Measurements from ENCODE around the gene ROMO1. TPM values are rescaled to one million over a fixed set of nuclear protein-coding genes. Genes with fewer than 3 reads are reported as not detected.
"Not testable (repeated sequence)": the region's sequence is repeated elsewhere in the genome, so short reads cannot be mapped to it uniquely, and the experiment has no call there.

The ROMO1 gene
- total and polyA plus RNA-seq, 12 donors = 50.1 to 1,321 (median 282) TPM

GRCh38 chr20:35686872-35687271 is 12.3 kb upstream of the ROMO1 start:
- not testable (repeated sequence) for H3K4me1 ChIP-seq (replicated peaks in 1 of 2); H3K27me3 ChIP-seq; H3K9me3 ChIP-seq (replicated peaks in 1 of 3); H3K27ac ChIP-seq; H3K4me3 ChIP-seq
- DNase-seq = peak in 3 of 7 donors; percentile 30 to 57 (median 35)
- peaks cover 0 to 36% of the 10 kb centered on the region in 2 donors for H3K36me3 ChIP-seq (replicated peaks in 1 of 2)
- intact Hi-C loops (cut with DNase I) = loop anchor here in 1 of 2 donors (10.0 kb wide), 1 partner anchor 212 kb away; no protein-coding TSS in a partner anchor
- 83 to 90% (median 89%) methylated on average over 10 to 11 of the region's 11 CpGs for WGBS, 4 donors
- TF ChIP-seq, protein P1, sequence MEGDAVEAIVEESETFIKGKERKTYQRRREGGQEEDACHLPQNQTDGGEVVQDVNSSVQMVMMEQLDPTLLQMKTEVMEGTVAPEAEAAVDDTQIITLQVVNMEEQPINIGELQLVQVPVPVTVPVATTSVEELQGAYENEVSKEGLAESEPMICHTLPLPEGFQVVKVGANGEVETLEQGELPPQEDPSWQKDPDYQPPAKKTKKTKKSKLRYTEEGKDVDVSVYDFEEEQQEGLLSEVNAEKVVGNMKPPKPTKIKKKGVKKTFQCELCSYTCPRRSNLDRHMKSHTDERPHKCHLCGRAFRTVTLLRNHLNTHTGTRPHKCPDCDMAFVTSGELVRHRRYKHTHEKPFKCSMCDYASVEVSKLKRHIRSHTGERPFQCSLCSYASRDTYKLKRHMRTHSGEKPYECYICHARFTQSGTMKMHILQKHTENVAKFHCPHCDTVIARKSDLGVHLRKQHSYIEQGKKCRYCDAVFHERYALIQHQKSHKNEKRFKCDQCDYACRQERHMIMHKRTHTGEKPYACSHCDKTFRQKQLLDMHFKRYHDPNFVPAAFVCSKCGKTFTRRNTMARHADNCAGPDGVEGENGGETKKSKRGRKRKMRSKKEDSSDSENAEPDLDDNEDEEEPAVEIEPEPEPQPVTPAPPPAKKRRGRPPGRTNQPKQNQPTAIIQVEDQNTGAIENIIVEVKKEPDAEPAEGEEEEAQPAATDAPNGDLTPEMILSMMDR (IDR thresholded peaks at IDR 0.05) = peak in 3 of 6 experiments; percentile 12 to 35 (median 30)

DNA sequence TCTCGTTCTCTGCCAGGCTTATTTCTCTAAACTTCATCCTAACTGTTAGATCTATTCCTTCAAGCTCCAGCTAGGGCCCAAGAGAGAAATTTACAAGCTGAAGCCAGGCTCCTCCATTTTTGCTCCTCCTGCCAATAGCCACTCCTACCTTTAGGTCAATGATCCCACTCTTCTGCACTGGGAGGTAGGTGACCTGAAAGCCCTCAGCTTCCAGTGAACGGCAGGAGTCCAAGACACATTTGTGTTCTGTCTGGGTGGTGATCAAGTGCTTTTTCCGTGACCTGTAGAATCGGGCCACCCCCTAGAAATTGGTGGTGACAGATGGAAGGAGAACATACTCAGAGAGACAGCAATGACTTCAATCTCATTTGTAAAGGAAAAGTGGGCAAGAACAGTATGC is 8.9 kb upstream of the ROMO1 start:
- WGBS, 4 donors = 83 to 96% (median 86%) methylated on average over 4 of the region's 4 CpGs
- intact Hi-C loops (cut with DNase I) = loop anchor here in 1 of 2 donors (10.0 kb wide), 1 partner anchor 225 kb away; no protein-coding TSS in a partner anchor

GRCh38 chr20:35695245-35695749 is 3.9 kb upstream of the ROMO1 start:
- TF ChIP-seq, protein P1 (IDR thresholded peaks at IDR 0.05) = no peak
- TF ChIP-seq POLR2A (IDR thresholded peaks at IDR 0.05) = no peak
- 36 to 63% (median 49%) methylated on average over 2 of the region's 2 CpGs for WGBS, 4 donors
- intact Hi-C loops (cut with DNase I) = loop anchor here in 1 of 2 donors (10.0 kb wide), 1 partner anchor 230 kb away; no protein-coding TSS in a partner anchor
- DNase-seq = peak in 4 of 7 donors; percentile 9 to 41 (median 24)
- H3K4me3 ChIP-seq = no peak overlapping the region
- peaks cover 0 to 34% of the 10 kb centered on the region in 2 donors for H3K36me3 ChIP-seq (replicated peaks in 1 of 2)
- no peaks in the 10 kb centered on the region for H3K9me3 ChIP-seq (replicated peaks in 1 of 3)
- H3K27ac ChIP-seq = peak overlapping the region in 2 of 5 donors; percentile 10 to 45
- H3K27me3 ChIP-seq = no peaks in the 10 kb centered on the region
- peaks cover 10 to 30% of the 10 kb centered on the region in 2 donors for H3K4me1 ChIP-seq (replicated peaks in 1 of 2)

More for the DNA sequence above, 8.9 kb upstream of the ROMO1 start:
- H3K4me1 ChIP-seq (replicated peaks in 1 of 2) = peaks cover 0 to 2% of the 10 kb centered on the region in 2 donors
- H3K27me3 ChIP-seq = no peaks in the 10 kb centered on the region
- H3K9me3 ChIP-seq (replicated peaks in 1 of 3) = no peaks in the 10 kb centered on the region
- peaks cover 0 to 65% of the 10 kb centered on the region in 2 donors for H3K36me3 ChIP-seq (replicated peaks in 1 of 2)
- H3K4me3 ChIP-seq = no peak overlapping the region
- peak in 1 of 7 donors; percentile 30 for DNase-seq
- TF ChIP-seq, protein P1 (IDR thresholded peaks at IDR 0.05) = no peak
- TF ChIP-seq POLR2A (IDR thresholded peaks at IDR 0.05) = no peak
- H3K27ac ChIP-seq = no peak overlapping the region

- Histone ChIP-seq H3K36me3 (replicated peaks in 1 of 2) (peaks cover 0 to 33% of the 10 kb centered on the region in 2 donors), H3K27ac (peak overlapping the region in 1 of 5 donors; percentile 10), H3K4me1 (replicated peaks in 1 of 2) (peaks cover 10 to 37% of the 10 kb centered on the region in 2 donors), H3K4me3 (no peak overlapping the region), H3K9me3 (replicated peaks in 1 of 3) (no peaks in the 10 kb centered on the region), H3K27me3 (no peaks in the 10 kb centered on the region)
- intact Hi-C loops (cut with DNase I) = loop anchor here in 1 of 2 donors (10.0 kb wide), 1 partner anchor 231 kb away; no protein-coding TSS in a partner anchor
- WGBS, 4 donors = 77 to 86% (median 83%) methylated on average over 4 of the region's 4 CpGs
- no peak for TF ChIP-seq POLR2A (IDR thresholded peaks at IDR 0.05)
- TF ChIP-seq, protein P1 (IDR thresholded peaks at IDR 0.05) = no peak
- DNase-seq = no peak
These were observed 3.2 kb upstream of the ROMO1 start for GRCh38 chr20:35695978-35696377.

Measured in adrenal gland (tissue), 12 donors.